H1 (cell line): ENCODE results near the gene AIFM3. TPM values are rescaled to one million over a fixed set of nuclear protein-coding genes. Genes with fewer than 3 reads are reported as not detected.

Experiments
- BACH1 ChIP-seq: IDR thresholded peaks from 2 replicates; pipeline ENCODE4 v1.6.1; 2012; ENCODE audit warnings: low read length, improper control_type of control experiment
- JUN ChIP-seq: IDR thresholded peaks from 2 replicates; pipeline ENCODE4 v1.6.1; 2011; ENCODE audit warnings: low read depth, mild to moderate bottlenecking, improper control_type of control experiment, low read length
- NRF1 ChIP-seq: IDR thresholded peaks from 2 replicates; pipeline ENCODE4 v1.6.1; 2011; ENCODE audit warnings: mild to moderate bottlenecking, low read depth, low read length, improper control_type of control experiment
- SUZ12 ChIP-seq: fragments of 200-600 bp; sonication (generic); IDR thresholded peaks from 2 replicates; pipeline ENCODE4 v1.6.1; 2012; ENCODE audit warnings: mild to moderate bottlenecking, inconsistent platforms, low read length, moderate library complexity, mixed read lengths
- TAF1 ChIP-seq: IDR thresholded peaks from 2 replicates; pipeline ENCODE4 v1.6.1; 2011; ENCODE audit warnings: mild to moderate bottlenecking, low read depth, low read length
- TEAD4 ChIP-seq: IDR thresholded peaks from 2 replicates; pipeline ENCODE4 v1.6.1; 2012; ENCODE audit warnings: low read depth, low read length, inconsistent platforms, mixed read lengths
- polyA plus RNA-seq, 7 experiments: library from polyadenylated mRNA; depleted of rRNA in 3 of 7; stranded (reverse) in 5 of 7; unstranded in 2 of 7; fragments of >200 nt in 5 of 7; fragments of 200-250 nt in 2 of 7; gene quantifications; 1 replicate in 5 of 7; 2 replicates in 1 of 7; 4 replicates in 1 of 7; pipeline versions ENCODE4 v1.2.1 to v1.2.3, GENCODE V29; 2011 to 2013; ENCODE audit warnings: missing spikeins in 2 of 7, mixed read lengths in 2 of 7
- total RNA-seq: library from RNA; stranded (reverse); fragmentation: NEBNext Ultra II Directional; extraction: Animal tissue kit (Norgen Biotek cat#: 25700); gene quantifications from 2 replicates; pipeline ENCODE4 v1.2.1, GENCODE V29; 2021

The AIFM3 gene
- total and polyA plus RNA-seq, 2 of the 8 experiments (the other 6 are each of a cell fraction or from before 2014, with no cell fraction given) = 0.86 to 1.4 TPM

DNA sequence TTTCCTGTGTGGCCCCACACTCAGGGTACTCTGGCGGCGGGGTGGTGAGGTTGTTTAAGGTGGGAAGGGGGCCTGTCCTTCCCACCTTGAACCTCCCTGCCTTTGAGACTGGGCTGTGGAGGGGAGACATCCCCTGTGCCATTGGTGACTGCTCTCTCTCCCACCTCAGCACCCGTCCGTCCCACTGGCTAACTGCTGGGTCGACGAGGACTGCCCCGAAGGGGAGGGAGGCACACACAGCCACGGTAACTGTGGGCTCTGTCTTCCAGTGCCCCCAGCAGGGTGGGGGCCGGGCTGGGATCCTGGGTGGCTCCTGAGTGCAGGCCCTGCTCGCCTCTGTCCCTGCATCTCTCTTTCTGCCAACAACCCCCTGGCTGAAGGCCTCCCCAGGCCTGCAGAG, 55.5 kb downstream of the AIFM3 start (continued):
- TF ChIP-seq JUN = no peak
- TF ChIP-seq SUZ12 = no peak
- TF ChIP-seq TEAD4 = no peak
- no peak for TF ChIP-seq BACH1
- no peak for TF ChIP-seq TAF1
- TF ChIP-seq NRF1 = no peak
- TF ChIP-seq, all 59 proteins: peak for 0
